Muscle layer of duodenum (tissue), 2 donors: ENCODE data around the gene CPNE5.
"Not testable (repeated sequence)": the region's sequence is repeated elsewhere in the genome, so short reads cannot be mapped to it uniquely, and the experiment has no call there.

Experiments
- H3K27ac ChIP-seq: one replicate; pipeline ENCODE4 v1.7.0; 2013; ENCODE audit warnings: mild to moderate bottlenecking, low read length
- H3K27me3 ChIP-seq: one replicate; pipeline ENCODE4 v1.7.0; 2013; ENCODE audit warnings: low read depth, mild to moderate bottlenecking, control low read depth, low read length
- H3K36me3 ChIP-seq, 2 donors: one replicate each; pipeline ENCODE4 v1.7.0; 2013; ENCODE audit warnings: low read length in 2 of 2, control low read depth in 1 of 2, mild to moderate bottlenecking in 1 of 2; ENCODE audit not compliant: insufficient read depth in 2 of 2, control insufficient read depth in 1 of 2
- H3K4me1 ChIP-seq, 2 donors: one replicate each; pipeline ENCODE4 v1.7.0; 2013; ENCODE audit warnings: low read length in 2 of 2, mild to moderate bottlenecking in 2 of 2, control low read depth in 1 of 2, moderate library complexity in 1 of 2; ENCODE audit not compliant: insufficient read depth in 2 of 2, control insufficient read depth in 1 of 2
- H3K4me3 ChIP-seq, 2 donors: one replicate each; pipeline ENCODE4 v1.7.0; 2013; ENCODE audit warnings: low read length in 2 of 2, low read depth in 1 of 2, mild to moderate bottlenecking in 1 of 2
- H3K9me3 ChIP-seq, 2 donors: one replicate each; pipeline ENCODE4 v1.7.0; 2013; ENCODE audit warnings: low read length in 2 of 2, control low read depth in 1 of 2, mild to moderate bottlenecking in 1 of 2; ENCODE audit not compliant: control insufficient read depth in 1 of 2
- donor health status: healthy.

The CPNE5 gene

GRCh38 chr6:36712816-36713215 lies 126.4 kb downstream of the CPNE5 start:
- no peaks in the 10 kb centered on the region for H3K4me1 ChIP-seq
- no peak overlapping the region for H3K27ac ChIP-seq
- no peaks in the 10 kb centered on the region for H3K36me3 ChIP-seq
- H3K4me3 ChIP-seq: no peak overlapping the region
- H3K27me3 ChIP-seq: no peaks in the 10 kb centered on the region
- H3K9me3 ChIP-seq: no peaks in the 10 kb centered on the region

- H3K36me3 ChIP-seq: no peaks in the 10 kb centered on the region
- H3K4me1 ChIP-seq: no peaks in the 10 kb centered on the region
- no peaks in the 10 kb centered on the region for H3K27me3 ChIP-seq
- no peak overlapping the region for H3K4me3 ChIP-seq
- no peaks in the 10 kb centered on the region for H3K9me3 ChIP-seq
- H3K27ac ChIP-seq: no peak overlapping the region
Measured at GRCh38 chr6:36706339-36706738, 132.9 kb downstream of the CPNE5 start.

GRCh38 chr6:36704961-36705577 lies 134.2 kb downstream of the CPNE5 start:
- not testable (repeated sequence) for H3K9me3 ChIP-seq, H3K27ac ChIP-seq, H3K4me1 ChIP-seq, H3K4me3 ChIP-seq, H3K36me3 ChIP-seq, H3K27me3 ChIP-seq

GRCh38 chr6:36703982-36704381 lies 135.3 kb downstream of the CPNE5 start:
- no peaks in the 10 kb centered on the region for H3K36me3 ChIP-seq
- H3K9me3 ChIP-seq: no peaks in the 10 kb centered on the region
- H3K4me1 ChIP-seq: no peaks in the 10 kb centered on the region
- no peak overlapping the region for H3K4me3 ChIP-seq
- no peak overlapping the region for H3K27ac ChIP-seq
- no peaks in the 10 kb centered on the region for H3K27me3 ChIP-seq

- Histone ChIP-seq H3K36me3 (no peaks in the 10 kb centered on the region), H3K9me3 (no peaks in the 10 kb centered on the region), H3K27ac (no peak overlapping the region), H3K4me3 (no peak overlapping the region), H3K4me1 (no peaks in the 10 kb centered on the region), H3K27me3 (no peaks in the 10 kb centered on the region)
Measured at GRCh38 chr6:36703081-36703606, 136.1 kb downstream of the CPNE5 start.

GRCh38 chr6:36702656-36703055 lies 136.6 kb downstream of the CPNE5 start:
- no peak overlapping the region for H3K27ac ChIP-seq
- no peaks in the 10 kb centered on the region for H3K36me3 ChIP-seq
- H3K4me3 ChIP-seq: no peak overlapping the region
- no peaks in the 10 kb centered on the region for H3K4me1 ChIP-seq
- H3K27me3 ChIP-seq: no peaks in the 10 kb centered on the region
- H3K9me3 ChIP-seq: no peaks in the 10 kb centered on the region

GRCh38 chr6:36701401-36701991 lies 137.7 kb downstream of the CPNE5 start:
- H3K4me1 ChIP-seq: no peaks in the 10 kb centered on the region
- H3K4me3 ChIP-seq: no peak overlapping the region
- H3K9me3 ChIP-seq: no peaks in the 10 kb centered on the region
- H3K27me3 ChIP-seq: no peaks in the 10 kb centered on the region
- no peaks in the 10 kb centered on the region for H3K36me3 ChIP-seq
- no peak overlapping the region for H3K27ac ChIP-seq

GRCh38 chr6:36700831-36701230 lies 138.4 kb downstream of the CPNE5 start:
- no peaks in the 10 kb centered on the region for H3K4me1 ChIP-seq

GRCh38 chr6:36700071-36700812 lies 139.0 kb downstream of the CPNE5 start:
- Histone ChIP-seq H3K4me1 (no peaks in the 10 kb centered on the region), H3K9me3 (no peaks in the 10 kb centered on the region), H3K27me3 (no peaks in the 10 kb centered on the region), H3K4me3 (no peak overlapping the region), H3K27ac (no peak overlapping the region), H3K36me3 (no peaks in the 10 kb centered on the region)

More at GRCh38 chr6:36700831-36701230, 138.4 kb downstream of the CPNE5 start:
- Histone ChIP-seq H3K27me3 (no peaks in the 10 kb centered on the region), H3K27ac (no peak overlapping the region), H3K4me3 (no peak overlapping the region), H3K36me3 (no peaks in the 10 kb centered on the region), H3K9me3 (no peaks in the 10 kb centered on the region)

GRCh38 chr6:36699348-36699747 lies 139.9 kb downstream of the CPNE5 start:
- H3K36me3 ChIP-seq: no peaks in the 10 kb centered on the region
- no peak overlapping the region for H3K4me3 ChIP-seq
- no peaks in the 10 kb centered on the region for H3K9me3 ChIP-seq
- H3K4me1 ChIP-seq: no peaks in the 10 kb centered on the region
- no peaks in the 10 kb centered on the region for H3K27me3 ChIP-seq
- no peak overlapping the region for H3K27ac ChIP-seq

GRCh38 chr6:36698871-36699271 lies 140.4 kb downstream of the CPNE5 start:
- Histone ChIP-seq H3K36me3 (no peaks in the 10 kb centered on the region), H3K4me1 (no peaks in the 10 kb centered on the region), H3K27ac (no peak overlapping the region), H3K27me3 (no peaks in the 10 kb centered on the region), H3K9me3 (no peaks in the 10 kb centered on the region), H3K4me3 (no peak overlapping the region)
